B cell (primary cell): Measurements from ENCODE around the gene NSFL1C. TPM values are rescaled to one million over a fixed set of nuclear protein-coding genes. Genes with fewer than 3 reads are reported as not detected.
"Not testable (repeated sequence)": the region's sequence is repeated elsewhere in the genome, so short reads cannot be mapped to it uniquely, and the experiment has no call there.

Experiments
- ATAC-seq: fragments of 200-7000 bp; cut with Tn5 transposase; one replicate; pipeline ENCODE4 v1.10.0; 2021; ENCODE audit warnings: low read depth, mild to moderate bottlenecking, moderate number of reproducible peaks, moderate library complexity
- CTCF ChIA-PET: fragments of 350-600 bp; sonication (Branson Sonifier 250); formaldehyde crosslinking; loops from one replicate; lab custom pipeline; 2021; ENCODE audit warnings: antibody characterized with exemption, inconsistent platforms; lab: Charles Lee
- POLR2A ChIA-PET: fragments of 350-600 bp; sonication (Branson Sonifier 250); formaldehyde crosslinking; loops from one replicate; lab custom pipeline; 2021; ENCODE audit warnings: antibody characterized with exemption; lab: Charles Lee
- DNase-seq: peaks from one replicate; pipeline ENCODE4 v3.0.0; 2013
- H2AFZ ChIP-seq: 2 replicates; pipeline ENCODE4 v1.6.1; 2012; ENCODE audit warnings: mild to moderate bottlenecking, low read depth, low read length; ENCODE audit not compliant: insufficient read depth, poor library complexity, severe bottlenecking
- H3K27ac ChIP-seq, 2 donors: 1 replicate in 1 of 2; 2 replicates in 1 of 2; pipeline ENCODE4 v1.5.1; 2012 to 2013; ENCODE audit warnings: low read length in 2 of 2, mild to moderate bottlenecking in 2 of 2, moderate library complexity in 1 of 2
- H3K27me3 ChIP-seq, 4 experiments: fragments of 200-600 bp in 1 of 4; sonication (generic) in 1 of 4; replicated peaks in 1 of 4; 1 replicate in 2 of 4; 2 replicates in 2 of 4; pipeline versions ENCODE4 v1.6.1 to v1.7.0; 2013 to 2016; ENCODE audit warnings: low read length in 3 of 4, mild to moderate bottlenecking in 2 of 4, mixed read lengths in 1 of 4, moderate library complexity in 1 of 4; ENCODE audit not compliant: insufficient read depth in 4 of 4, control insufficient read depth in 3 of 4; ENCODE audit errors: control extremely low read depth in 1 of 4
- H3K36me3 ChIP-seq, 2 experiments: replicated peaks in 1 of 2; 1 replicate in 1 of 2; 2 replicates in 1 of 2; pipeline versions ENCODE4 v1.6.1 to v1.7.1; 2013; ENCODE audit warnings: low read length in 1 of 2; ENCODE audit not compliant: insufficient read depth in 2 of 2, control insufficient read depth in 1 of 2; ENCODE audit errors: control extremely low read depth in 1 of 2, extremely low read depth in 1 of 2
- H3K4me1 ChIP-seq, 2 donors: fragments of 200-600 bp in 1 of 2; sonication (generic) in 1 of 2; 1 replicate in 1 of 2; 2 replicates in 1 of 2; pipeline versions ENCODE4 v1.5.1 to v1.6.1; 2013 to 2017; ENCODE audit warnings: low read length in 2 of 2; ENCODE audit not compliant: control insufficient read depth in 2 of 2, insufficient read depth in 2 of 2
- H3K4me2 ChIP-seq: replicated peaks from 2 replicates; pipeline ENCODE3; 2012; ENCODE audit warnings: mild to moderate bottlenecking, low read depth, low read length; ENCODE audit not compliant: poor library complexity, severe bottlenecking
- H3K4me3 ChIP-seq, 5 experiments: fragments of 200-600 bp in 1 of 5; sonication (generic) in 1 of 5; 1 replicate in 3 of 5; 2 replicates in 2 of 5; pipeline versions ENCODE4 v1.5.1 to v1.7.0; 2011 to 2016; ENCODE audit warnings: low read length in 4 of 5, mild to moderate bottlenecking in 4 of 5, low read depth in 2 of 5, control low read depth in 1 of 5, moderate library complexity in 1 of 5; ENCODE audit not compliant: insufficient read depth in 1 of 5; ENCODE audit errors: control extremely low read depth in 1 of 5, extremely low read depth in 1 of 5
- H3K79me2 ChIP-seq: fragments of 200-600 bp; sonication (generic); one replicate; pipeline ENCODE4 v1.6.0; 2016; ENCODE audit warnings: low read length; ENCODE audit not compliant: control insufficient read depth, insufficient read depth
- H3K9ac ChIP-seq: fragments of 200-600 bp; sonication (generic); 2 replicates; pipeline ENCODE4 v1.6.1; 2017; ENCODE audit warnings: mild to moderate bottlenecking, low read length, moderate library complexity
- H3K9me3 ChIP-seq, 3 donors: one replicate each; pipeline versions ENCODE4 v1.6.1 to v1.7.1; 2013; ENCODE audit warnings: low read length in 2 of 3; ENCODE audit not compliant: control insufficient read depth in 2 of 3, insufficient read depth in 1 of 3; ENCODE audit errors: control extremely low read depth in 1 of 3
- H4K20me1 ChIP-seq: 2 replicates; pipeline ENCODE4 v1.6.0; 2012; ENCODE audit warnings: mild to moderate bottlenecking, low read length; ENCODE audit not compliant: insufficient read depth, control insufficient read depth, poor library complexity, severe bottlenecking
- H3K27ac Mint-ChIP-seq: one replicate; pipeline ENCODE4 v1.8.0; 2021; ENCODE audit warnings: mixed read lengths
- H3K27me3 Mint-ChIP-seq: one replicate; pipeline ENCODE4 v1.8.0; 2021; ENCODE audit warnings: mixed read lengths
- H3K4me1 Mint-ChIP-seq: one replicate; pipeline ENCODE4 v1.8.0; 2021; ENCODE audit warnings: mixed read lengths
- H3K4me3 Mint-ChIP-seq: one replicate; pipeline ENCODE4 v1.8.0; 2021; ENCODE audit warnings: mixed read lengths
- H3K9me3 Mint-ChIP-seq: one replicate; pipeline ENCODE4 v1.8.0; 2022; ENCODE audit warnings: mixed read lengths; ENCODE audit not compliant: insufficient read depth
- EZH2 ChIP-seq: IDR thresholded peaks from 2 replicates; pipeline ENCODE4 v1.6.1; 2012; ENCODE audit warnings: borderline replicate concordance, low read depth, mild to moderate bottlenecking, moderate library complexity, low read length; ENCODE audit not compliant: insufficient read depth, poor library complexity, severe bottlenecking
- WGBS: methylation state at CpG from one replicate; pipeline ENCODE4 v1.1.5; 2013; ENCODE audit warnings: missing lambda C conversion rate; ENCODE audit not compliant: insufficient coverage; 5-methylcytosine and 5-hydroxymethylcytosine counted together
- intact Hi-C: fragments of 100-400 bp; cut with micrococcal nuclease; formaldehyde crosslinking; loops from one replicate; pipeline ENCODE4 v1.10.0; 2022
- polyA plus RNA-seq: library from polyadenylated mRNA; depleted of rRNA; stranded (reverse); fragments of >200 nt; gene quantifications from 2 replicates; pipeline ENCODE4 v1.2.3, GENCODE V29; 2012
- total RNA-seq, 2 donors: library from RNA; stranded (reverse); fragments of 120-200 nt in 1 of 2; gene quantifications; 1 replicate in 1 of 2; 2 replicates in 1 of 2; pipeline versions ENCODE4 v1.2.3 to v1.2.4, GENCODE V29; 2013 to 2022
- TF ChIP-seq, protein P1 (sequence below): fragments of 200-600 bp; IDR thresholded peaks from one replicate; pipeline ENCODE4 v1.8.0; 2022; ENCODE audit warnings: antibody characterized with exemption, mild to moderate bottlenecking

NSFL1C gene
- total and polyA plus RNA-seq, 2 donors (not counting 1 experiment from before 2014, with no cell fraction given) = 24.1 to 80.3 TPM

DNA sequence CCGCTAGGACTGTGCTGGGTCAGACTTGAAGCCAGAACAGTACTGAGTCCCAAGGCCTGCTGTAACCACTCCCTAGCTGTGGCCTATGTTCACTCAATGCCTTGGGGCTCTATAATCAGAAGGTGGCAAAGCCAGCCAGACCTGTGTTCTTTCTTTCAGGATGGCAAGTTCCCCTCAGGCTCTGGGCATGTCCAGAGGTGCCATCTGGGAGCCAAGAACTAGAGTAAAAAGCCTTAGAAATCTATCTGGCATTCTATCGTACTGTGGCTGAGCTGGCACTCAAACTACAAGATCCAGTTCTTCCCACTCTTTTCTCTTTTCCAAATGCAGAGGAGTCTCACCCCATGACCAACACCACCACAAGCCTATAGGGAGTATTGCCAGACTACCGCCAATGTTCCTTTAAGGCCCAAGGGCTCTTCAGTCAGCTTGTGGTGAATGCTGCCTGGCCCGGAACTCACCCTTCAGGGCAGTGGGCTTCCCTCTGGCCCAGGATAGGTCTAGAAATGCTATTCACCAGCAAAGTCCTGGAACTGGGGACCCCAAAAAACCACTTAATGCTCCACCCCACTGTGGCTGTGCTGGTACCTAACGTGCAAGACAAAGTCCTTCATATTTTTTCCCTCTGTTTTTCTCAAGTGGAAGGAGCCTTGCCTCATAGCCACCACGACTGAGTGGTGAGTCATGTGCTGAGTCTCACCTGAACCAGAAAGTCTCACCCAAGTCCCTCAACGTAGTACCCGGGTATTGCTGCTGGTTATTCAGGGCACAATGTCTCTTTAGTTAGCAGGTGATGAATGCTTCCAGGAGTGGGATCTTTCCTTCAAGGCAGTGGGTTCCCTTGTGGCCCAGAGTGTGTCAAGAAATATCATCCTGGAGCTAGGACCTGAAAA is 33.1 kb upstream of the NSFL1C start:
- TF ChIP-seq EZH2 = no peak
- TF ChIP-seq, protein P1, sequence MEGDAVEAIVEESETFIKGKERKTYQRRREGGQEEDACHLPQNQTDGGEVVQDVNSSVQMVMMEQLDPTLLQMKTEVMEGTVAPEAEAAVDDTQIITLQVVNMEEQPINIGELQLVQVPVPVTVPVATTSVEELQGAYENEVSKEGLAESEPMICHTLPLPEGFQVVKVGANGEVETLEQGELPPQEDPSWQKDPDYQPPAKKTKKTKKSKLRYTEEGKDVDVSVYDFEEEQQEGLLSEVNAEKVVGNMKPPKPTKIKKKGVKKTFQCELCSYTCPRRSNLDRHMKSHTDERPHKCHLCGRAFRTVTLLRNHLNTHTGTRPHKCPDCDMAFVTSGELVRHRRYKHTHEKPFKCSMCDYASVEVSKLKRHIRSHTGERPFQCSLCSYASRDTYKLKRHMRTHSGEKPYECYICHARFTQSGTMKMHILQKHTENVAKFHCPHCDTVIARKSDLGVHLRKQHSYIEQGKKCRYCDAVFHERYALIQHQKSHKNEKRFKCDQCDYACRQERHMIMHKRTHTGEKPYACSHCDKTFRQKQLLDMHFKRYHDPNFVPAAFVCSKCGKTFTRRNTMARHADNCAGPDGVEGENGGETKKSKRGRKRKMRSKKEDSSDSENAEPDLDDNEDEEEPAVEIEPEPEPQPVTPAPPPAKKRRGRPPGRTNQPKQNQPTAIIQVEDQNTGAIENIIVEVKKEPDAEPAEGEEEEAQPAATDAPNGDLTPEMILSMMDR = no peak
- Mint-ChIP-seq H3K9me3 (no peaks in the 10 kb centered on the region), H3K27me3 (peaks cover 45% of the 10 kb centered on the region), H3K4me3 (no peak overlapping the region), H3K4me1 (peaks cover 7% of the 10 kb centered on the region), H3K27ac (no peak overlapping the region)
- no peak overlapping the region for H3K4me2 ChIP-seq
- 100% methylated on average over 5 of the region's 8 CpGs for WGBS
- H3K27ac ChIP-seq = no peak overlapping the region
- H3K79me2 ChIP-seq = no peaks in the 10 kb centered on the region
- H3K27me3 ChIP-seq = peaks cover 0 to 20% (median 10%) of the 10 kb centered on the region in 4 experiments
- peaks cover 0 to 4% (median 3%) of the 10 kb centered on the region in 3 donors for H3K9me3 ChIP-seq
- no peak overlapping the region for H2AFZ ChIP-seq
- CTCF ChIA-PET = interaction anchor here (0.9 to 1.0 kb wide), 2 partner anchors 13 to 31 kb away, joined by 3 to 4 read pairs; no protein-coding TSS in a partner anchor
- DNase-seq = no peak
- no peak overlapping the region for H3K9ac ChIP-seq
- no peak for ATAC-seq
- H3K36me3 ChIP-seq = no peaks in the 10 kb centered on the region
- no peaks in the 10 kb centered on the region for H4K20me1 ChIP-seq
- POLR2A ChIA-PET = no interaction called here
- no peak overlapping the region for H3K4me3 ChIP-seq
- intact Hi-C loops = no loop called here
- H3K4me1 ChIP-seq = peaks cover 2 to 6% of the 10 kb centered on the region in 2 donors

DNA sequence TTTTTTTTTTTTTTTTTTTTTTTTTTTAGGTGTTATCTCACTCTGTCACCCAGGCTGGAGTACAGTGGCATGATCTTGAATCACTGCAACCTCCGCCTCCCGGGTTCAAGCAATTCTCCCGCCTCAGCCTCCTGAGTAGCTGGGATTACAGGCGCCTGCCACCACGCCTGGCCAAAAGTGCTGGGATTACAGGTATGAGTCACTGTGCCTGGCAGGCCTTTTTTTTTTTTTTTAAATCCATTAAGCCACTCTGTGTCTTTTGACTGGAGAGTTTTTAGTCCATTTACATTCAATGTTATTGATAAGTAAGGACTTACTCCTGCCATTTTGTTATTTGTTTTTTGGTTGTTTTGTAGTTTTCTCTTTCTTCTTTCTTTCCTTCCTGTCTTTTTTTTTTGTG is 30.7 kb upstream of the NSFL1C start:
- ATAC-seq, H3K27ac ChIP-seq, DNase-seq, H3K9me3 Mint-ChIP-seq, H3K4me3 ChIP-seq, H3K4me3 Mint-ChIP-seq, H2AFZ ChIP-seq, H3K4me2 ChIP-seq, H4K20me1 ChIP-seq, intact Hi-C loops, H3K27ac Mint-ChIP-seq, H3K9me3 ChIP-seq, H3K79me2 ChIP-seq, H3K36me3 ChIP-seq, H3K9ac ChIP-seq: not testable (repeated sequence)
- CTCF ChIA-PET = interaction anchor here (1.0 to 1.4 kb wide), 3 partner anchors 11 to 280 kb away, joined by 3 to 6 read pairs (median 5); partner anchors contain the start of gene NSFL1C
- Mint-ChIP-seq H3K27me3 (peaks cover 36% of the 10 kb centered on the region), H3K4me1 (peaks cover 26% of the 10 kb centered on the region)
- 97% methylated on average over 3 of the region's 5 CpGs for WGBS
- POLR2A ChIA-PET = interaction anchor here (0.7 kb wide), 1 partner anchor 203 kb away, joined by 3 read pairs; no protein-coding TSS in a partner anchor
- H3K27me3 ChIP-seq = peaks cover 0 to 18% (median 9%) of the 10 kb centered on the region in 4 experiments
- H3K4me1 ChIP-seq = peaks cover 21 to 22% of the 10 kb centered on the region in 2 donors
